Psoas muscle (tissue), 8 donors: ENCODE measurements around the gene YLPM1. TPM values are rescaled to one million over a fixed set of nuclear protein-coding genes. Genes with fewer than 3 reads are reported as not detected.

ENCODE experiments used
- ATAC-seq, 4 donors: fragments of 200-7000 bp; cut with Tn5 transposase; one replicate each; pipeline ENCODE4 v1.9.1; 2020; ENCODE audit warnings: moderate library complexity in 3 of 4, mild to moderate bottlenecking in 2 of 4
- DNase-seq, 2 donors: peaks; one replicate each; pipeline ENCODE4 v3.0.0-alpha.2; 2020
- H3K27ac ChIP-seq: fragments of 200-600 bp; one replicate; pipeline ENCODE4 v1.8.0; 2022
- H3K27me3 ChIP-seq, 3 donors: fragments of 200-600 bp in 1 of 3; one replicate each; pipeline versions ENCODE4 v1.6.1 to v1.8.0; 2013 to 2022; ENCODE audit warnings: low read length in 2 of 3, mild to moderate bottlenecking in 2 of 3, moderate library complexity in 1 of 3; ENCODE audit not compliant: insufficient read depth in 3 of 3
- H3K36me3 ChIP-seq, 2 donors: fragments of 200-600 bp in 1 of 2; one replicate each; pipeline versions ENCODE4 v1.6.1 to v1.8.0; 2013 to 2022; ENCODE audit warnings: low read depth in 1 of 2, mild to moderate bottlenecking in 1 of 2, moderate library complexity in 1 of 2; ENCODE audit not compliant: insufficient read depth in 1 of 2
- H3K4me1 ChIP-seq: fragments of 200-600 bp; one replicate; pipeline ENCODE4 v1.8.0; 2022
- H3K4me3 ChIP-seq: fragments of 200-600 bp; one replicate; pipeline ENCODE4 v1.8.0; 2022; ENCODE audit warnings: mild to moderate bottlenecking
- H3K9me3 ChIP-seq: fragments of 200-600 bp; one replicate; pipeline ENCODE4 v1.8.0; 2022
- WGBS, 3 donors: extraction: QIAGEN DNeasy Blood & Tissue Kit; methylation state at CpG; one replicate each; pipeline versions ENCODE4 v1.1.6 to v1.1.7; 2013; 5-methylcytosine and 5-hydroxymethylcytosine counted together
- intact Hi-C, 2 donors: fragments of 100-400 bp; cut with DNase I; formaldehyde crosslinking; loops; one replicate each; pipeline versions ENCODE4 v1.11.0 to v1.14.2; 2022
- polyA plus RNA-seq, 3 donors: library from polyadenylated mRNA; stranded (reverse); fragments of 200-250 nt; gene quantifications; one replicate each; pipeline ENCODE4 v1.2.3, GENCODE V29; 2013
- total RNA-seq, 4 donors: library from RNA; stranded (reverse); fragmentation: NEBNext Ultra II Directional in 2 of 4; extraction: Animal tissue kit (Norgen Biotek cat#: 25700) in 2 of 4; gene quantifications; one replicate each; pipeline versions ENCODE4 v1.2.1 to v1.2.4, GENCODE V29; 2021 to 2023
- TF ChIP-seq, protein P1 (sequence below): fragments of 200-600 bp; IDR thresholded peaks from one replicate; pipeline ENCODE4 v1.8.0; 2022; ENCODE audit warnings: antibody characterized with exemption
- donor health status: healthy with polysubstance abuse.
- donor health status: DM: no; HTN: no; CAD: no; lungs with moderate emphysema.
- donor health status: Bipolar disorder and iron deficiency.
- donor health status: healthy.
- donor health status: DM: yes; HTN: yes; CAD: no.
- donor health status: DM: no; HTN: no; CAD: no.
- donor health status: DM: no; HTN: no; CAD: no.
- donor health status: DM: yes; HTN: yes; CAD: no.

The YLPM1 gene
- total and polyA plus RNA-seq, 7 donors = 9.6 to 40.6 (median 30.1) TPM

DNA sequence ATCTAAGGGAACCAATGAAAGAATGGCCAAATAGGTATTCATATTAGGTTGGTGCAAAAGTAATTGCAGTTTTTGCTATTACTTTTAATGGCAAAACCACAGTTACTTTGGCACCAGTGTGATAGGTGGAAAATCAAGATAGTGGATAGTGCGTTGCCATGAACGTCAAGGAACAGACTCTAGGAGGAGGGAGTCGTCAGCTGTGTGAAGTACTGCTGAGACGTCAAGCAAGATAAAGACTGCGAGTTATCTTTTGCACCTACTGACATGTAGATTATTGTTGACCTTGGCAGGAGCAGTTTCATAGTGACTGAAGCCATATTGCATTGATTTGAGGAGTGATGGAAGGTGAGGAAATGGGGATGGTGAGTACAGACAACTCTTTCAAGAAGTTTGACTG is 8.3 kb downstream of the YLPM1 start:
- WGBS, 3 donors = 88 to 91% (median 89%) methylated on average over 5 of the region's 5 CpGs
- no peak overlapping the region for H3K27ac ChIP-seq
- intact Hi-C loops = no loop called here
- ATAC-seq = no peak
- no peak for DNase-seq
- peaks cover 6% of the 10 kb centered on the region for H3K4me1 ChIP-seq
- no peaks in the 10 kb centered on the region for H3K9me3 ChIP-seq
- H3K36me3 ChIP-seq = peaks cover 0 to 17% of the 10 kb centered on the region in 2 donors
- TF ChIP-seq, protein P1, sequence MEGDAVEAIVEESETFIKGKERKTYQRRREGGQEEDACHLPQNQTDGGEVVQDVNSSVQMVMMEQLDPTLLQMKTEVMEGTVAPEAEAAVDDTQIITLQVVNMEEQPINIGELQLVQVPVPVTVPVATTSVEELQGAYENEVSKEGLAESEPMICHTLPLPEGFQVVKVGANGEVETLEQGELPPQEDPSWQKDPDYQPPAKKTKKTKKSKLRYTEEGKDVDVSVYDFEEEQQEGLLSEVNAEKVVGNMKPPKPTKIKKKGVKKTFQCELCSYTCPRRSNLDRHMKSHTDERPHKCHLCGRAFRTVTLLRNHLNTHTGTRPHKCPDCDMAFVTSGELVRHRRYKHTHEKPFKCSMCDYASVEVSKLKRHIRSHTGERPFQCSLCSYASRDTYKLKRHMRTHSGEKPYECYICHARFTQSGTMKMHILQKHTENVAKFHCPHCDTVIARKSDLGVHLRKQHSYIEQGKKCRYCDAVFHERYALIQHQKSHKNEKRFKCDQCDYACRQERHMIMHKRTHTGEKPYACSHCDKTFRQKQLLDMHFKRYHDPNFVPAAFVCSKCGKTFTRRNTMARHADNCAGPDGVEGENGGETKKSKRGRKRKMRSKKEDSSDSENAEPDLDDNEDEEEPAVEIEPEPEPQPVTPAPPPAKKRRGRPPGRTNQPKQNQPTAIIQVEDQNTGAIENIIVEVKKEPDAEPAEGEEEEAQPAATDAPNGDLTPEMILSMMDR = no peak
- H3K27me3 ChIP-seq = no peaks in the 10 kb centered on the region
- H3K4me3 ChIP-seq = no peak overlapping the region

DNA sequence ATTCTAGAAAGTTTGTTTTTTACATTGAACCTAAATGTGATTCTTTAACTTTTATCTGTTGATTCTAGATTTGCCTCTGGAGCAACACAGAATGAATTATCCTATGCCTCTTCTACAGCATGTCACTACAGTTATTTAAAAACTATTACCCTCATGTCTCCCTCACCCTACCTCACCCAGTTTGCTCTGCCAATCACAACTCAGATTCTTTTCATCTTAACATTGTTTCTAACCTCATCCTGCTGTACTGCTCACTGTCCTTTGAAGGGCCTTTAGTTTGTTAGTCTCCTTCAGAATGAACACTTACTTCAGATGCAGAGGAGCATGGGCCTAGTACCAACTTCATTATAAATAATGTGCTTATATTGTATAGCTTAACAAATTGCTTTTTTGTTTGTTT is 21.5 kb downstream of the YLPM1 start:
- H3K36me3 ChIP-seq = peaks cover 10 to 69% of the 10 kb centered on the region in 2 donors
- no peaks in the 10 kb centered on the region for H3K9me3 ChIP-seq
- no peaks in the 10 kb centered on the region for H3K27me3 ChIP-seq
- ATAC-seq (peak; percentile 94 to 98 (median 98)), DNase-seq (no peak)
- TF ChIP-seq, protein P1 = no peak
- H3K4me3 ChIP-seq = no peak overlapping the region
- intact Hi-C loops = no loop called here
- peaks cover 17% of the 10 kb centered on the region for H3K4me1 ChIP-seq
- peak overlapping the region; percentile 82 for H3K27ac ChIP-seq

DNA sequence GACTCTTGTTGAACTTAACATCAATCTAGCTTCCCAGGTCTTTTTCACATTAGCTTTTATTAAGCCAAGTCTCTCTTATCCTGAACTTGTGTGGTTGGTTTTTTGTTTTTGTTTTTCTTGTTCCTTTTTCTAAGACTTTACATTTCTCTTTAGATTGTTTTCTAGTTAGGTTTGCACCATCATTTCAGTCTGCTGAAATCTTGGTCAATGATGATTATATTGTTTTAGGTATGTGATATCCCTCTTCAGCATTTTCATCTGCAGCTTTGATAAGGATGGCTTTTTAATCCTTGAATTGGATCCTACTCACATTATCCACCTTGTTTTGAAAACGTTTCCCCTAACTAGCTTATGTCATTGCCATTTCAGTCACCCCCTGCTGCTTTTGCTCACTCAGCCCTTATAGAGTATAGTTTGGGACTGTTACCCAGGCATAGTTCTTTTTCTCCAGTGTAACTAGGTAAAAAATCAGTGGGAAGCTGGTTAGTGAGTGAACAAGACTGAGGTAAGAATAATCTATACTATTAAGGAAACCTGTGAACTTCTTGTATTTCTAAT is 22.0 kb downstream of the YLPM1 start:
- ATAC-seq (no peak), DNase-seq (no peak)
- H3K36me3 ChIP-seq = peaks cover 10 to 64% of the 10 kb centered on the region in 2 donors
- H3K4me1 ChIP-seq = peaks cover 17% of the 10 kb centered on the region
- no peaks in the 10 kb centered on the region for H3K27me3 ChIP-seq
- TF ChIP-seq, protein P1 = no peak
- no peak overlapping the region for H3K4me3 ChIP-seq
- WGBS, 3 donors = 38 to 42% (median 40%) methylated on average over 1 of the region's 1 CpG
- no peaks in the 10 kb centered on the region for H3K9me3 ChIP-seq
- peak overlapping the region; percentile 82 for H3K27ac ChIP-seq
- intact Hi-C loops = no loop called here

DNA sequence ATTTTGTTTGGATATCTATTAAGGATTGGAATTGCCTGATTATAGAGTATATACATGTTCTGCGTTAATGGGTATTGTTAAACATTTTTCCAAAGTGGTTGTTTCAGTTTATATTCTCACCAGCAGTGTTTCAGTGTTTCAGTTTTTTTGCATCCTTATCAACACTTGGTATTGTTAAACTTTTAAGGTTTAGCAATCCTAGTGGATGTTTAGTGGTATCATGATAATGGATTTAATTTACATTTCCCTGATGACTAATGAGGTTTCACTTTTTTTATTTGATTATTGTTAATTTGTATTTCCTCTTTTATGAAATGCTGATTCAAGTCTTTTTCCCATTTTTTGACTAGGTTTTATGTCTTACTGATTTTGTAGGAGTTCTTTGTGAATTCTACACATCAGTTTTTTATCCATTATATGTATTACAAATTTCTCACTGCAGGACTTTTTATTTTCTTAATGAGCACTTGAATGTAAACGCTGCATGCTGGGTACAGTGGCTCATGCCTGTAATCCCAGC is 23.7 kb downstream of the YLPM1 start:
- 95 to 100% (median 99%) methylated on average over 2 of the region's 2 CpGs for WGBS, 3 donors
- Histone ChIP-seq H3K4me3 (no peak overlapping the region), H3K4me1 (peaks cover 17% of the 10 kb centered on the region), H3K9me3 (no peaks in the 10 kb centered on the region), H3K27me3 (no peaks in the 10 kb centered on the region), H3K27ac (peak overlapping the region; percentile 82), H3K36me3 (peaks cover 0 to 47% of the 10 kb centered on the region in 2 donors)
- ATAC-seq (no peak), DNase-seq (no peak)
- intact Hi-C loops = no loop called here
- TF ChIP-seq, protein P1 = no peak
